Prostate gland (tissue), 1 donor: ENCODE results near the gene XXYLT1.

ENCODE experiments used
- POLR2A ChIP-seq: fragments of 450-650 bp; IDR thresholded peaks from one replicate; pipeline ENCODE4 v1.6.1; 2016; ENCODE audit warnings: antibody characterized with exemption, mild to moderate bottlenecking
- POLR2AphosphoS5 ChIP-seq: sonication (generic); formaldehyde crosslinking; IDR thresholded peaks from one replicate; pipeline ENCODE4 v1.6.1; 2017; ENCODE audit warnings: antibody characterized with exemption

DNA sequence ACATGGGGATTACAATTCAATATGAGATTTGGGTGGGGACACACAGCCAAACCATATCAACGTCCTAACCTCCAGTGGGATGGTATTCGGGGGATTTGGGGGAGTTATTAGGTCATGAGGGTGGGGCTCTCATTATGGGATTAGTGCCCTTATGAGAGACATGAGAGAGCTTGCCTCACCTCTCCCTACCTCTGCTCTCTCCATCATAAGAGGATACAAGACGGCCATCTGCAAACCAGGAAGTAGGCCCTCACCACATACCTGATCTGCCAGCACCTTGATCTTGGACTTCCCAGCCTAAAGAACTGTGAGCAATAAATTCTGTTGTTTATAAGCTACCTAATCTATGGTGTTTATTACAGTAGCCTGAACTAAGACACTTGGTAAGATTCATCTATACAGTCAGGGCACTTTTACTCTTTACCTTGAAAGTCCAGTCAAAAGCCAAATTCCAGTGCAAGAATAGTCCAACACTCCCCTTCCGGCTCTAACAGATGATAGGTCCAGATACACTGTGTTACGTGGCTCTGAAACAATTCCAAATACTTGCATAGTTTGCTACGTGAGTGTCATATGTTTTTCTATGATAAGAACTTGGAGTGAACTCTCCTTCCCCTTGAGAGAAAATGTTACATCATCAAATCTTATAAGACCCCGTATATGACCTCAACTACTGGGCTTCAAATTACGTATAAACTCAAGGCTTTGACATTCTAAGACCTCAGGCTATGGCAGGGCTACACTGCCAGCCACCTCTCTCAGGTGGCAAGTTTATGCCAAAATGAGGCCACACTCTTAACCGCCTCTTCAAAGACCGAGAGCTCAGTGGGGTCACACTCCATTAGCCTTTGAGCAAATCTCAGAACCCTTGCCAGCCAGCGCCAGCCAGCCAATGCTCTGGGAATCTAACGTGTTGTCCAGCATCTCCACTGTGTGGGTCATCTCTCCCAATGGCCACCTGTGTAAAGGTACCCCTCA lies 129.9 kb downstream of the XXYLT1 start:
- TF ChIP-seq POLR2AphosphoS5 (no peak), POLR2A (no peak)
